Measurements from ENCODE around the gene RADX.
"Not testable (repeated sequence)": the region's sequence is repeated elsewhere in the genome, so short reads cannot be mapped to it uniquely, and the experiment has no call there.

Gene RADX, protein sequence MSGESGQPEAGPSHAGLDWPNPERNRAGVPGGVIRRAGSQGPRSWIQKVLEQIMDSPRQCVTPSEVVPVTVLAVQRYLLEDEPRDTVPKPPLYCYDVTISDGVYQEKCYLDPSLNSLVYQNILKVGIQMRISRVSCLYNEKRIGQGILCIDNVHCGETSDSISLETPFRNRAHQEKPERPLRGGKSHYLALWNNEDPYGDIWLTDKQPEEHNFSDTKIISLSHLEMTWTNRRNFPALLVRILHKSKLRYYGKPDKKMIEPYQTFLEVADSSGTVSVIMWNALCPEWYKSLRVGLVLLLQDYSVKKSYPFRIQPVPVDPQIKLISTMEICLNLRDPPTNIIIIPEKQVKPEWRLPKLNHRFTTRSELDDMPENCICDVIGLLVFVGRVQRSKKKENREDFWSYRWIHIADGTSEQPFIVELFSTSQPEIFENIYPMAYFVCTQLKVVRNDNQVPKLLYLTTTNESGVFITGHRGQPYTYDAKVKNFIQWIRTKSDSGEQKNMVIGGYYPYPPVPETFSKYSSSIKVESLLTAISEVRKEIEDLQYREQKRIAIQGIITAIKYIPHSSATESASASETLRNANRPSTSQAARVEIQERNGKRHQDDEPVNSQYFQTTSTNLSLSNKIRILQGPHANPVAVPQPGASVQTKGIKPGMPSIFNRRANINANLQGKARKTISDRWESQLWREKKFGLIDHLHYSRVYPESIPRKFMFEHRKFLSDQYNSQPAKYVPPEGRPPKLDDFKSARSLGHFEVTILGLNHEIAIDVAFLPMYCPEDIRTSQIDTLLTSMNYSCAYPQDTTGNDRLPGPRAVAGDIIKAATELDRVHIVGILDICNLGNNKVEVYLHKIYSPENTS

DNA sequence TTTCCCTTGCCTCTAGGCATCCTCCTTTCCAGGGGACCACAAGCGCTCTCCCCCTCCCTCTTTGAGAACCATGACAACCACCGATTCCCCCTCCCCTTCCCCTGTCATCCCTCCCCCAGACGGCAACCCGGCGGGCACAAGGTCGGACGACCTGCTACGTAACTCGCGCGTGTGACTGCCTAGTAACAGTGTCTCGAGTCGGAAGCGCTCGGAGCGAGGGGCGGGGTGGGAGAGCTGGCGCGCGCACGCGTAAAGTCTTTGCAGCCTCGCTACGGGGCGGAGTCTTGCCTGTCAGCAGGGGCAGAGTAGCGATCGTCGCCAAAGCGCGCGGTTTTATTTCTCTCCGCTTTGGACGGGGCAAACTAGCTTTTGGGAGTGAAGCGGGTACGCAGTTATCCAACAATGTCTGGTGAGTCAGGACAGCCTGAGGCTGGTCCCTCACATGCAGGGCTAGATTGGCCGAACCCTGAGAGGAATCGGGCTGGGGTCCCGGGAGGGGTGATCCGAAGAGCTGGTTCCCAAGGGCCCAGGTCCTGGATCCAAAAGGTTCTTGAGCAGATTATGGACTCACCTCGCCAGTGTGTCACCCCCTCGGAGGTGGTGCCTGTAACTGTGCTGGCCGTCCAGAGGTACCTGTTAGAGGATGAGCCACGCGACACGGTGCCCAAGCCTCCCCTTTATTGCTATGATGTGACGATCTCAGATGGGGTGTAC, at the start of gene RADX:
RADX (plus strand) TSS at position 300 of the 714 bp plus-strand sequence; CDS start at position 403, 103 bp downstream.
- DNase-seq (ENCODE audit: low read depth) = peak; percentile 59

GRCh38 chrX:106564986-106565385, 46.8 kb upstream of the RADX start:
- no peak for DNase-seq (ENCODE audit: low read depth)

DNA sequence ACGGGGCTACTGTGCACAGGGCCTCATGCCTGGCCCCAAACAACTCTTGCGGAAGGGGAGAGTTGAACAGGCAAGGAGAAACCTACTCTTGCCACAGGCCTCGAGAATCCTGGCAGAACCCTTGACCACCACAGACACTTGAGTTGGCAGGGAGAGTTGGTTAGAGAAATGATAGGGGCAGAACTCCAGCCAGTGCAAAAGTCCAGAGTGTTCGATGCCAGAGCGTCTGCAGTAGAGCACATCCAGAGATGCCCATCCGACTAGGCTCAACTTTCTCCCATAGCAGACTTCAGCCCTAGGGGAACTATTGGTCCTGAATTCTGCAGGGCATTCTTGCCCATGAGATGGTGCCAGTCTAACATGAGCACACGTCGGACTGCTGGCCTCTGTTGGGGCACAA, 45.4 kb upstream of the RADX start:
- no peak for DNase-seq (ENCODE audit: low read depth)

GRCh38 chrX:106581856-106582255, 29.9 kb upstream of the RADX start:
- DNase-seq (ENCODE audit: low read depth) = no peak

- no peak for DNase-seq (ENCODE audit: low read depth)
Observed at GRCh38 chrX:106585478-106585877, 26.3 kb upstream of the RADX start.

DNA sequence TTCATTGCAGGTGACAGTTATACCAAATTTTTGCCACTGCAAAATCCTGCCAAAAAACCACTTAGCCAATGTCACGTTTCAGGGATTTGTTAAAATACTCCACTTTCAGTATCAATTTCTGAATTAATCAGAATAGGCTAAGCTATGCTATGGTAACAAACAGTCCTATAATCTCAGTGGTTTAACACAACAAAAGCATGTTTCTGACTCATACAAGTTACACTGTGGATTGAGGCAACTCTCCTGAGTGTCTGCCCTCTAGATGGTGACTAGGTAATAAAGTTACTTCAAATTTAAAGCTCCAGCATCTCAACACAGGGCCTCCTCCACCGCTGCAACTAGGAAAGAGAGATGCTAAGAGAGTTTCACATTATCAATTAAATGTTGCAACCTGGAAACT, 23.0 kb upstream of the RADX start:
- DNase-seq (ENCODE audit: low read depth) = no peak

DNA sequence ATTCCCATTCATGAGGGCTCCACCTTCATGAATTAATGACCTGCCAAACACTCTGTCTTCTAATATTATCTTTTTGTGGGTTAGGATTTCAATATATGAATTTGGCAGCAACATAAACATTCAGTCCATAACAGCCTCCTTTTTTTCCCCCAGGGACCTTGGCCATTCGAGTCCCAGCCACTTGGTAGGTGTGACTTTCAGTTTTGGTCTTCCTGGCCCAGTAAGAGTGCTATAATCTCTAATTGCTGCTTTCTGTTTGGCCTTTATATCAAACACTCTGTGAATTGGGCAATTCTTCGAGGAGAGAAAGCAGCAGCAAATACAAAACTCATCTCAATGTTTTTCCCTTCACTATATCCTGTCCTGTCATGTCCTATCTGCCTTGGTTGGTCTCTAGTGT, 12.4 kb upstream of the RADX start:
- no peak for DNase-seq (ENCODE audit: low read depth)

GRCh38 chrX:106606571-106606970, 5.2 kb upstream of the RADX start:
- DNase-seq (ENCODE audit: low read depth) = no peak

DNA sequence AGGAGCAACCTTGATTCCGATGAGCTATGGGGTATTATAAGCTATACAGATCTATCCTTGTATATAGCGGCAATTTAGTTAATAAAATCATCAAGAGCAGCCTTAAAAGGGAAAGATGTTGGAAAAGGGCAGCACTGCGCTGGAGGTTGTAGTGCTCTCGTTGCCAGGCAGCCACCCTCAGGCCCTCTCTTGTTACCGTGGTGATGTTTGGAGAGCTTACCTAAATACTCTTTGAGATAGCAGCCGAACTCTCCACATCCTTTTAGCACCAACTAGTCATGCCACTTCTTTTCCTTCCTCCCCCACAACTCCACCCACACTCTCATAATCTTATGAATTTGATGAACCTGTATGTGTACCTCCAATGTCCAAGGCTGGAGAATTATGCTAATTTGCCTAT, 3.8 kb upstream of the RADX start:
- no peak for DNase-seq (ENCODE audit: low read depth)

DNA sequence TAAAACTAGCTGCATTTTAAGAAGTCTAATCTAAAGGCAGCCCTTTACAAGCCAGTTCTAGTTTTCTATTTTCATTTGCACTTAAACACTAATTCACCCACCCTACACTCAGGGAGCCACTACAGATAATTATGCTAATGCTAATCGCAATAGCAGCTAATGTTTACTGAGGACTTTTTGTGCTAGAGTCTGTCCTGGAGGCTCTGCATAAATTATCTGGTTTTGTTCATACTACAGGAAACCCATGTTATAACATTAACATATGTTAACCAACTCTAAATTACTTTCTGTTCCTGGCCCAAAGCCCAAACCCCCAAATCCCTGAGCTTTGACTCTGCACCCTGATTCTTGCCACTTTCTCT, 480 bp upstream of the RADX start:
- no peak for DNase-seq (ENCODE audit: low read depth)

GRCh38 chrX:106612393-106612763, 600 bp downstream of the RADX start:
- DNase-seq (ENCODE audit: low read depth) = no peak

DNA sequence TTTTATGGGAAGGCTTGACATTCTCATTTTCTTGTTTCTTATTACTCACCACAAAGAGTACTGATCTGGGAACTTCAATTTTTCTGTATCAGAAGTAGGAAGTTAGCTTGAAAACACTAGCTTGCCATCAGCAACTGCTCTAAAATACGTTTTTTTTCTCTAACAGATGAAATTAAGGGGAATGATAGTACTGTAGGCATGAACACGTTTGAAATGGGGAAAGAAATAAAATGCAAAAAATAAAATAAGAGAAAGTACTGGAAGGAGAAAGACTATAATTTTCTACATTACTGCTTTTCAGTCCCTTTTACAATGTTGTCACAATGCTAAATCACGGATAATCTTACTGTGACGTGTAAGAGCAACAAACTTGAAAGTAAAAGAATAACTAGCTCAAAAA, 1.5 kb downstream of the RADX start:
- DNase-seq (ENCODE audit: low read depth) = no peak

DNA sequence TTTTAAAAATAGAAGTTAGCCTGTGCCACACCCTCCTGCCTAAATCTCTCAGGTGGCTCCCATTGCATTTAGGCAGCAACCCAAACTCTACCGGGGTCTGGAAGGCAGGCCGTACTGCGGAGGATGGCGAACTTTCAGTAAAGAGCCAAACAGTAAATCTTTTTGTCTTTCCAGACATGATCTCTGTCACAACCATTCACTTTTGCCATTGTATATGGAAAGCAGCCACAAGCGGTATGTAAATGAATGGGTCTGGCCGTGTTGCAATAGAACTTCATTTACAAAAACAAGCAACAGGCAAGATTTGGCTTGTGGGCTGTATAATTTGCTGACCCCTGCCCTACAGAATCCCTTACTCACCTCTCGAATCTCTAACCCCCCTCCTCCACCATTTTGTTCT, 3.3 kb downstream of the RADX start:
- no peak for DNase-seq (ENCODE audit: low read depth)

DNA sequence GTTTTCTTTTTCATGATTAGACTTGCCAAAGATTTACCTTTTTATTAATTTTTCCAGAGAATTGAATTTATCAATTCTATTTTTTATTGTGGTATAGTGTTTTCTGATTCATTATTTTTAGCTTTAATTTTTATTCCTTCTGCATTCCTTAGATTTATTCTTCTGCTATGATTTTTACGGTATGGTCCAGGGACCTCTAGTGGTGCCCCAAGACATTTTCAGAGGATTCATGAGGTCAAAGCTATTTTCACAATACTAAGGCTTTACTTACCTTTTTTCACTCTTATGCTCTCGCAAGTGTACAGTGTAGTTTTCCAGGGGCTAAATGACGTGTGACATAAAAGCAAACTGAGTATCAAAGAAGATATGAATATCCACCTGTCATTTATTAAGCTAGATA, 8.0 kb downstream of the RADX start:
- no peak for DNase-seq (ENCODE audit: low read depth)

- DNase-seq (ENCODE audit: low read depth) = no peak
Observed at GRCh38 chrX:106621836-106622235, 10.1 kb downstream of the RADX start.

DNA sequence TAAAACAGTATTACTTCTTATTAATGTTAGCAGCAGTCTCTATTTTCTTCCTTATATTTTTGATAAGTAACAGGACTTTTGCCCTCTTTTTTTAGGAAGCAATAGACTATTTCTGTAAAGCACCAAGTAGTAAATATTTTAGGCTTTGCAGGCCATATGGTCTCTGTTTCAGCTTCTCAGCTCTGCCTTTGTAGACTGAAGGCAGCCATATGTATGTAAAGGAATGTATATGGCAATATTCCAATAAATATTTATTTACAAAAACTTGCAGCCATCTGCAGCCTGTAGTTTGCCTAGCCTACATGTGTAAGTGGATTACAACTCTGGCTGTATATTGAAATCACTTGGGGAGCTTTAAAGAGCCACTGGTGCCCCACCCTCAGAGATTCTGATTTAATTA, 15.0 kb downstream of the RADX start:
- DNase-seq (ENCODE audit: low read depth) = no peak

DNA sequence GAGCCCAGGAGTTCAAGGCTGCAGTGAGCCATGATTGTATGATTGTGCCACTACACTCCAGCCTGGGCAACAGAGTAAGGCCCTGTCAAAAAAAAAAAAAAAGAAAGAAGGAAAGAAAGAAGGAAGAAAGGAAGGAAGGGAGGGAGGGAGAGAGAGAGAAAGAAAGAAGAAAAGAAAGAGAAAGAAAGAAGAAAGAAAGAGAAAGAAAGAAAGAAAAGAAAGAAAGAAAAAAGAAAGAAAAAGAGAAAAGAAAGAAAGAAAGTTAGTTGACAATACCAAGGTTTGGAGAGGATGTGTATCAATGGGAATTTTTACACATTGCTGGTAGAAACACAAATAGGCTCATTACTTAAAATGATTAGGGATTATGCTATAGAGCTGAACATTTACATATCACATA, 19.8 kb downstream of the RADX start:
- DNase-seq (ENCODE audit: low read depth) = no peak

DNA sequence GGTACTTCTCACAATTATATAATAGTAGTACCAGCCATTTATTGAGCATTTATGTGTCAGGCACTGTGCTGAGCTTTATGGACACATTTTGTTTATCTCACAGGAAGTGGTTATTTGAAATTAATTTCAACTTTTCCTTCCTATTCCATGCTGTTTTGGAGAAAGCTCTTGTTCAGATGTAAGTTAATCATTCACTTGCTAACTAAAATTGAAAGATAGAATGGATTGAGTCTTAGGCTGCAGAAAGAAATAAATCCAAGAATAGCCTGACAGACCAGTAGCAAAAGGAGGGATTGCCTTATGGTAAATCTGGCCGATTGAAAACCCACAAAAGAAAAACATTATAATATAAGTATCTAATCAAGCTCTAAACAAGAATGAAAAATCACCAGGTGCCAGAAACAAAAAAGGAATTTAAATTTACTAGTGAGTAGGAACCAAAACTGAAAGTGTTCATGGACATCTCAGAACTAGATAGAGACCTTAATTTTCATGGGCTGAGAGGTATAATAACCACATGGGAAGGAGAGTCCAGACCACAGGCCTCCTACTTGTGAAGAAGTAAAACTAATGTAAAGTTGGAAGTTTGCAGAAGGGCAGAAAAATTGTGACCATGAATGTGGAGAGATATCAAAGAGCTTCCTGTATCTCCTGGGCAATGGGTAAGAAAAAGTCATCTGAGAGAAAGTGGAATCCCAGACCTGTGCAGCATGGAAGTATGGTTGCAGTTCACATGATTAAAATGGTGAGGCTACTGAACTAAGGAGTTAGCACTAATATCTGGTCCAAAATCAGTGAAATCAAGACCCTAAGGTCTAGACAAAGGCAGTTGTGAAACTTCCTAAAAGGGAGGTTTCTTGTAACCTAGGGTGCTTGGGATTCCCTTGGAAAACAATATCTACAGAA, 38.0 kb downstream of the RADX start:
- DNase-seq (ENCODE audit: low read depth) = no peak

GRCh38 chrX:106653625-106654024, 41.8 kb downstream of the RADX start:
- not testable (repeated sequence) for DNase-seq (ENCODE audit: low read depth)

DNA sequence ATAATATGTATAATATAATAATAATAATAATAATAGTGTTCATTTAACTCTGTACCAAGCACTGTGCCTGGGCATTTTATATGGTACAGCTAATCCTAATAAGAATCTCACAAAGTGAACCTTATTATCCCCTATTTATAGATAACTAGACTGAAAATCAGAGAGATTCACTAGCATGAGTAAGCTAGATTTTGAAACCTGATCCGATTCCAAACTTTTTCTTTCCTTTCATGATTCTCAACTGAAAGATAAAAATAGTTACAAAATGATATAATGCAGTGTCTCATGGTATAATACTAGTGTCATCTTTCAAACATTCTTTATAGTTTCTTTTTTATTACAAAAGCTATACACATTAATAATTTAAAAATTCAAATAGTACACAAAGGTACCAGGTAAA, 58.9 kb downstream of the RADX start:
- DNase-seq (ENCODE audit: low read depth) = no peak

- DNase-seq (ENCODE audit: low read depth) = no peak
Observed at GRCh38 chrX:106672527-106672926, 60.7 kb downstream of the RADX start.

GRCh38 chrX:106680716-106681115, 68.9 kb downstream of the RADX start:
- DNase-seq (ENCODE audit: low read depth) = no peak
